Measurements from ENCODE around the gene MCM7. TPM values are rescaled to one million over a fixed set of nuclear protein-coding genes. Genes with fewer than 3 reads are reported as not detected.
A peak's percentile ranks its signal among the peaks of the same experiment; 100 is the strongest.

Gene MCM7
- total and polyA plus RNA-seq, 2 of the 13 experiments (the other 11 are each of a cell fraction or from before 2014, with no cell fraction given), result 84.5 to 214 TPM

GRCh38 chr7:100148559-100149328 lies 47.5 kb upstream of the MCM7 start, which contains the start of gene LAMTOR4 (continued):
- TF ChIP-seq TFDP2 (CRISPR knock-in tag; IDR thresholded peaks at IDR 0.05) (peak; percentile 92), TP53 (CRISPR knock-in tag; conservative IDR thresholded peaks at IDR 0.05) (no peak; the same call in 1 of the 2 replicates), MAFK (conservative IDR thresholded peaks at IDR 0.05 in 1 of 2, IDR thresholded peaks at IDR 0.05 in 1 of 2; ENCODE audit: low read length in 2 of 2) (no peak), NFKBIZ (CRISPR knock-in tag; IDR thresholded peaks at IDR 0.05) (peak; percentile 63; the same call in 1 of the 2 replicates), PRDM15 (CRISPR knock-in tag; IDR thresholded peaks at IDR 0.05) (peak; percentile 60; the same call in 1 of the 2 replicates), ZBTB8A (CRISPR knock-in tag; IDR thresholded peaks at IDR 0.05; ENCODE audit: borderline replicate concordance, low read depth) (no peak), IKZF4 (CRISPR knock-in tag; IDR thresholded peaks at IDR 0.05; ENCODE audit: borderline replicate concordance, low read depth, not compliant biosample characterization) (peak; percentile 19), FOXJ3 (CRISPR knock-in tag; IDR thresholded peaks at IDR 0.05; ENCODE audit: borderline replicate concordance) (no peak), HDAC6 (IDR thresholded peaks at IDR 0.05; ENCODE audit: low read depth, low read length) (no peak), PBX3 (CRISPR knock-in tag; IDR thresholded peaks at IDR 0.05; ENCODE audit: borderline replicate concordance) (no peak), ZFYVE20 (CRISPR knock-in tag; IDR thresholded peaks at IDR 0.05; ENCODE audit: borderline replicate concordance, low read depth) (no peak), ZBTB26 (CRISPR knock-in tag; IDR thresholded peaks at IDR 0.05; ENCODE audit: borderline replicate concordance) (0 out of 2 replicates have a peak, but pooled peaks have one; percentile 15)
- TF ChIP-seq, protein P1, sequence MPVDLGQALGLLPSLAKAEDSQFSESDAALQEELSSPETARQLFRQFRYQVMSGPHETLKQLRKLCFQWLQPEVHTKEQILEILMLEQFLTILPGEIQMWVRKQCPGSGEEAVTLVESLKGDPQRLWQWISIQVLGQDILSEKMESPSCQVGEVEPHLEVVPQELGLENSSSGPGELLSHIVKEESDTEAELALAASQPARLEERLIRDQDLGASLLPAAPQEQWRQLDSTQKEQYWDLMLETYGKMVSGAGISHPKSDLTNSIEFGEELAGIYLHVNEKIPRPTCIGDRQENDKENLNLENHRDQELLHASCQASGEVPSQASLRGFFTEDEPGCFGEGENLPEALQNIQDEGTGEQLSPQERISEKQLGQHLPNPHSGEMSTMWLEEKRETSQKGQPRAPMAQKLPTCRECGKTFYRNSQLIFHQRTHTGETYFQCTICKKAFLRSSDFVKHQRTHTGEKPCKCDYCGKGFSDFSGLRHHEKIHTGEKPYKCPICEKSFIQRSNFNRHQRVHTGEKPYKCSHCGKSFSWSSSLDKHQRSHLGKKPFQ (CRISPR knock-in tag; IDR thresholded peaks at IDR 0.05; ENCODE audit: insufficient replicate concordance), result peak; percentile 92
- TF ChIP-seq, protein P2, sequence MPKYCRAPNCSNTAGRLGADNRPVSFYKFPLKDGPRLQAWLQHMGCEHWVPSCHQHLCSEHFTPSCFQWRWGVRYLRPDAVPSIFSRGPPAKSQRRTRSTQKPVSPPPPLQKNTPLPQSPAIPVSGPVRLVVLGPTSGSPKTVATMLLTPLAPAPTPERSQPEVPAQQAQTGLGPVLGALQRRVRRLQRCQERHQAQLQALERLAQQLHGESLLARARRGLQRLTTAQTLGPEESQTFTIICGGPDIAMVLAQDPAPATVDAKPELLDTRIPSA (CRISPR knock-in tag; IDR thresholded peaks at IDR 0.05; ENCODE audit: borderline replicate concordance), result no peak
- TF ChIP-seq, protein P3, sequence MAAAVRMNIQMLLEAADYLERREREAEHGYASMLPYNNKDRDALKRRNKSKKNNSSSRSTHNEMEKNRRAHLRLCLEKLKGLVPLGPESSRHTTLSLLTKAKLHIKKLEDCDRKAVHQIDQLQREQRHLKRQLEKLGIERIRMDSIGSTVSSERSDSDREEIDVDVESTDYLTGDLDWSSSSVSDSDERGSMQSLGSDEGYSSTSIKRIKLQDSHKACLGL (CRISPR knock-in tag; IDR thresholded peaks at IDR 0.05), result no peak
- TF ChIP-seq, protein P4, sequence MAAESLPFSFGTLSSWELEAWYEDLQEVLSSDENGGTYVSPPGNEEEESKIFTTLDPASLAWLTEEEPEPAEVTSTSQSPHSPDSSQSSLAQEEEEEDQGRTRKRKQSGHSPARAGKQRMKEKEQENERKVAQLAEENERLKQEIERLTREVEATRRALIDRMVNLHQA (CRISPR knock-in tag; IDR thresholded peaks at IDR 0.05), result no peak

Data from HepG2 (cell line).